ENCODE results near the gene RABGGTA. TPM values are rescaled to one million over a fixed set of nuclear protein-coding genes. Genes with fewer than 3 reads are reported as not detected.

The RABGGTA gene
- total and polyA plus RNA-seq, 10 of the 15 experiments (the other 5 are each of a cell fraction or from before 2014, with no cell fraction given) = 19.1 to 75.6 (median 46.9) TPM

DNA sequence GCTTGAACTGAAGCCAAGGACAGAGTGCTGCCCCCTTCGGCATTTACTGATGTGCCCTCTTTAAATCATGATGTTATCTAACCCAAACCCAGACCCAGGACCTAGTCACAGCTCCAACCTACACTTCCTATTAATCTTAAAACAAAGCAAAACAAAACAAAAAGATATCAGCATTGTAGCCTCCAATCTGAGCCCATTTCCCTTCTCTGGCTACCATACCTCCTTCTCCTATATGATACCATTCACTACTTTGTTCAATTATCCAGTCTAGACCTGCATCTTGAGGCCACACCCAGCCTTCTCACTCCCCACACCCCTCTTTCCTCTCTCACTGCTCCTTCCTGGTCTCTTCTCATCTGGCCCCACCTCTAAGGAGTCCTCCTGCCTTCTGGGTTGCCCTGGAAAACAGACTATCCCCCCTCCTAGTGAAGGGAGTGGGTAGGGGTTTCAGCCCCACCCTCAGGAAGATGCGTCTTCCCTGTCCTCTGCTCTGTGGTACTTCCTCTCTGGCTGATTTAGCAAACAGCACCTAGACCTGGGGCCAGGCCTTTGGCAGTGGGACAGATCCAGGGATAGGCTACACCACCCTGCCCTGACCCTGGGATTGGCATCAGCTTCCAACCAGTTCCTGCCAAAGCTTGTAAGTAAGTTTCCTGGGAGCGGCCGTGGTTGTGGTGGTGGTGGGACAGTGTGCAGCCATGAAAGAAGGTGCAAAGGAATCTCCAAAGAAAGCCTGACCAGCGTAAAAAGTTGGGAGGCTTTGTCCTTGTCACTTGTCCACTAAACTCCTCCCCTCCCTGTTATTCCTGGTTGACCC lies 43.2 kb upstream of the RABGGTA start:
- ChIA-PET RAD21 (ENCODE audit: unreplicated experiment) (no interaction called here), CTCF (interaction anchor here (1.3 to 7.9 kb wide), 3 partner anchors 18 to 116 kb away, joined by 3 to 58 read pairs (median 6); partner anchors contain the start of gene KHNYN), SMC1A (ENCODE audit: uncharacterized antibody, unreplicated experiment) (no interaction called here), POLR2A (interaction anchor here (0.8 to 1.3 kb wide), 2 partner anchors 8 to 15 kb away, joined by 3 to 4 read pairs; partner anchors contain the start of genes DHRS1 and NOP9)
- WGBS (ENCODE audit: insufficient coverage, insufficient replicate concordance, low lambda C conversion rate, missing lambda C conversion rate) = 96% methylated on average over 5 of the region's 5 CpGs
- H3K27me3 ChIP-seq (replicated peaks in 1 of 2; ENCODE audit: control insufficient read depth in 2 of 2, insufficient read depth in 2 of 2, low read length in 1 of 2) = no peaks in the 10 kb centered on the region
- TF ChIP-seq ZBED1 (IDR thresholded peaks at IDR 0.05; ENCODE audit: borderline replicate concordance) (no peak), BCL11A (IDR thresholded peaks at IDR 0.05; ENCODE audit: low read depth, low read length) (no peak), POLR2AphosphoS5 (IDR thresholded peaks at IDR 0.05; ENCODE audit: low read length) (no peak), NR2F1 (conservative IDR thresholded peaks at IDR 0.05) (no peak)
- ATAC-seq (no peak), FAIRE-seq (no peak), DNase-seq (ENCODE audit: low read depth, low spot score) (no peak)
- intact Hi-C loops (cut with micrococcal nuclease; ENCODE audit: unreplicated experiment) = no loop called here
- no peaks in the 10 kb centered on the region for H3K9me3 ChIP-seq (replicated peaks; ENCODE audit: control insufficient read depth, insufficient read depth, low read length)
- no peak overlapping the region for H2AFZ ChIP-seq (ENCODE audit: control insufficient read depth, low read depth, low read length)
- peaks cover 29% of the 10 kb centered on the region for H3K4me1 ChIP-seq (ENCODE audit: control insufficient read depth, insufficient read depth, low read length)
- no peak overlapping the region for H3K9ac ChIP-seq (ENCODE audit: control insufficient read depth, insufficient read depth, low read length)
- H3K36me3 ChIP-seq (ENCODE audit: control insufficient read depth in 2 of 2, insufficient read depth in 2 of 2, low read length in 1 of 2) = no peaks in the 10 kb centered on the region; a peak in 1 of 4 replicates
- no peak overlapping the region for H3K4me3 ChIP-seq
- no peak overlapping the region for H3K4me2 ChIP-seq (ENCODE audit: control insufficient read depth, insufficient read depth)
- H4K20me1 ChIP-seq (ENCODE audit: control insufficient read depth, insufficient read depth) = no peaks in the 10 kb centered on the region; the same call in 1 of the 2 replicates
- no peaks in the 10 kb centered on the region for H3K79me2 ChIP-seq (ENCODE audit: control insufficient read depth, insufficient read depth, low read length)
- in situ Hi-C loops (cut with MboI) = no loop called here
- no peak overlapping the region for H3K27ac ChIP-seq (ENCODE audit: control insufficient read depth, insufficient read depth)
- TSS peak; percentile 40 for BruUV-seq (replicated peaks)

DNA sequence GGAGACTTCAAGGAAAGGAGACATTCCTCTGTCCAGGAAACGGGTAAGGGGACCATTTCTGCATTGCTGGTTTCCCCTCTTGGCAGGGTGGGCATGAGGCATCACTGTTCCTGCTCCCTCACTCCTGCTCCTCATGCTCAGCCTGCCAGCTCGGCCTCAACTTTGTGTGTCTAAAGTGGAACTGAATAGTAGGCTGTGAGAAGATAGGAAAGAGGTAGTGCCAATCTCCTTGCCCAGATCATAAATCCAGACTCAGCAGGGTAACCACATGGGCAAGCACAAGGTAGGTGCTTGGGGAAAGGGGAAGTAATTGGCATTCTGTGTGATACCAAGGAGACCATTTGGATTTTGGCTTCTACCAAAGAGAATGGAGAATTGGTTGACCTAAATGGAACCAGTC lies 42.5 kb upstream of the RABGGTA start:
- in situ Hi-C loops (cut with MboI) (no loop called here), intact Hi-C loops (cut with micrococcal nuclease; ENCODE audit: unreplicated experiment) (no loop called here)
- H3K4me3 ChIP-seq = no peak overlapping the region
- H3K4me2 ChIP-seq (ENCODE audit: control insufficient read depth, insufficient read depth) = 0 out of 2 replicates have a peak overlapping the region, but pooled peaks have one; percentile 8
- no peaks in the 10 kb centered on the region for H3K27me3 ChIP-seq (replicated peaks in 1 of 2; ENCODE audit: control insufficient read depth in 2 of 2, insufficient read depth in 2 of 2, low read length in 1 of 2)
- BruUV-seq (replicated peaks) = no TSS peak
- no peak for DNase-seq (ENCODE audit: low read depth, low spot score)
- H4K20me1 ChIP-seq (ENCODE audit: control insufficient read depth, insufficient read depth) = no peaks in the 10 kb centered on the region; the same call in 1 of the 2 replicates
- ChIA-PET CTCF (interaction anchor here (1.3 to 7.9 kb wide), 3 partner anchors 17 to 117 kb away, joined by 3 to 58 read pairs (median 6); partner anchors contain the start of gene KHNYN), RAD21 (ENCODE audit: unreplicated experiment) (no interaction called here), SMC1A (ENCODE audit: uncharacterized antibody, unreplicated experiment) (interaction anchor here (0.7 to 2.4 kb wide), 2 partner anchors 53 to 117 kb away, joined by 3 to 5 read pairs; no protein-coding TSS in a partner anchor), POLR2A (interaction anchor here (0.7 to 1.3 kb wide), 3 partner anchors 9 to 18 kb away, joined by 3 to 4 read pairs (median 4); partner anchors contain the start of genes DHRS1 and NOP9)
- no peak overlapping the region for H2AFZ ChIP-seq (ENCODE audit: control insufficient read depth, low read depth, low read length)
- H3K36me3 ChIP-seq (ENCODE audit: control insufficient read depth in 2 of 2, insufficient read depth in 2 of 2, low read length in 1 of 2) = no peaks in the 10 kb centered on the region; a peak in 1 of 4 replicates
- FAIRE-seq = no peak
- peaks cover 29% of the 10 kb centered on the region for H3K4me1 ChIP-seq (ENCODE audit: control insufficient read depth, insufficient read depth, low read length)
- no peaks in the 10 kb centered on the region for H3K9me3 ChIP-seq (replicated peaks; ENCODE audit: control insufficient read depth, insufficient read depth, low read length)
- H3K27ac ChIP-seq (ENCODE audit: control insufficient read depth, insufficient read depth) = no peak overlapping the region
- H3K9ac ChIP-seq (ENCODE audit: control insufficient read depth, insufficient read depth, low read length) = no peak overlapping the region
- no peaks in the 10 kb centered on the region for H3K79me2 ChIP-seq (ENCODE audit: control insufficient read depth, insufficient read depth, low read length)
- ATAC-seq = no peak
- 89% methylated on average over 2 of the region's 2 CpGs for WGBS (ENCODE audit: insufficient coverage, insufficient replicate concordance, low lambda C conversion rate, missing lambda C conversion rate)
- TF ChIP-seq, protein P1, sequence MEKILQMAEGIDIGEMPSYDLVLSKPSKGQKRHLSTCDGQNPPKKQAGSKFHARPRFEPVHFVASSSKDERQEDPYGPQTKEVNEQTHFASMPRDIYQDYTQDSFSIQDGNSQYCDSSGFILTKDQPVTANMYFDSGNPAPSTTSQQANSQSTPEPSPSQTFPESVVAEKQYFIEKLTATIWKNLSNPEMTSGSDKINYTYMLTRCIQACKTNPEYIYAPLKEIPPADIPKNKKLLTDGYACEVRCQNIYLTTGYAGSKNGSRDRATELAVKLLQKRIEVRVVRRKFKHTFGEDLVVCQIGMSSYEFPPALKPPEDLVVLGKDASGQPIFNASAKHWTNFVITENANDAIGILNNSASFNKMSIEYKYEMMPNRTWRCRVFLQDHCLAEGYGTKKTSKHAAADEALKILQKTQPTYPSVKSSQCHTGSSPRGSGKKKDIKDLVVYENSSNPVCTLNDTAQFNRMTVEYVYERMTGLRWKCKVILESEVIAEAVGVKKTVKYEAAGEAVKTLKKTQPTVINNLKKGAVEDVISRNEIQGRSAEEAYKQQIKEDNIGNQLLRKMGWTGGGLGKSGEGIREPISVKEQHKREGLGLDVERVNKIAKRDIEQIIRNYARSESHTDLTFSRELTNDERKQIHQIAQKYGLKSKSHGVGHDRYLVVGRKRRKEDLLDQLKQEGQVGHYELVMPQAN (conservative IDR thresholded peaks at IDR 0.05) = no peak
- TF ChIP-seq BCL11A (IDR thresholded peaks at IDR 0.05; ENCODE audit: low read depth, low read length) (no peak), TCF3 (IDR thresholded peaks at IDR 0.05; ENCODE audit: borderline replicate concordance, insufficient read depth, low read depth, low read length) (no peak), BHLHE40 (IDR thresholded peaks at IDR 0.05; ENCODE audit: borderline replicate concordance in 1 of 2, low read depth in 2 of 2, low read length in 1 of 2) (no peak), WRNIP1 (IDR thresholded peaks at IDR 0.05; ENCODE audit: borderline replicate concordance, low read depth, low read length) (no peak), YY1 (IDR thresholded peaks at IDR 0.05; ENCODE audit: low read depth, low read length) (no peak), ZBED1 (IDR thresholded peaks at IDR 0.05; ENCODE audit: borderline replicate concordance) (no peak), POLR2AphosphoS2 (IDR thresholded peaks at IDR 0.05; ENCODE audit: low read depth, low read length) (no peak)
- TF ChIP-seq, protein P2, sequence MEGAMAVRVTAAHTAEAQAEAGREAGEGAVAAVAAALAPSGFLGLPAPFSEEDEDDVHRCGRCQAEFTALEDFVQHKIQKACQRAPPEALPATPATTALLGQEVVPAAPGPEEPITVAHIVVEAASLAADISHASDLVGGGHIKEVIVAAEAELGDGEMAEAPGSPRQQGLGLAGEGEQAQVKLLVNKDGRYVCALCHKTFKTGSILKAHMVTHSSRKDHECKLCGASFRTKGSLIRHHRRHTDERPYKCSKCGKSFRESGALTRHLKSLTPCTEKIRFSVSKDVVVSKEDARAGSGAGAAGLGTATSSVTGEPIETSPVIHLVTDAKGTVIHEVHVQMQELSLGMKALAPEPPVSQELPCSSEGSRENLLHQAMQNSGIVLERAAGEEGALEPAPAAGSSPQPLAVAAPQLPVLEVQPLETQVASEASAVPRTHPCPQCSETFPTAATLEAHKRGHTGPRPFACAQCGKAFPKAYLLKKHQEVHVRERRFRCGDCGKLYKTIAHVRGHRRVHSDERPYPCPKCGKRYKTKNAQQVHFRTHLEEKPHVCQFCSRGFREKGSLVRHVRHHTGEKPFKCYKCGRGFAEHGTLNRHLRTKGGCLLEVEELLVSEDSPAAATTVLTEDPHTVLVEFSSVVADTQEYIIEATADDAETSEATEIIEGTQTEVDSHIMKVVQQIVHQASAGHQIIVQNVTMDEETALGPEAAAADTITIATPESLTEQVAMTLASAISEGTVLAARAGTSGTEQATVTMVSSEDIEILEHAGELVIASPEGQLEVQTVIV (IDR thresholded peaks at IDR 0.05; ENCODE audit: borderline replicate concordance, partially characterized antibody) = no peak

Measured in GM12878 (cell line).